Daoy (cell line): ENCODE data around the gene FBXL5. TPM values are rescaled to one million over a fixed set of nuclear protein-coding genes. Genes with fewer than 3 reads are reported as not detected.
A peak's percentile ranks its signal among the peaks of the same experiment; 100 is the strongest.

ENCODE experiments used
- DNase-seq: peaks from one replicate; pipeline ENCODE4 v3.0.0-alpha.2; 2015; ENCODE audit warnings: low read depth
- total RNA-seq: library from RNA; depleted of rRNA; stranded (reverse); fragments of >200 nt; shearing (Covaris generic); gene quantifications from 2 replicates; pipeline ENCODE4 v1.2.3, GENCODE V29; 2014

Gene FBXL5
- total RNA-seq, 1 experiment from 2014 or later: 64.6 TPM

GRCh38 chr4:15677507-15677988 is 22.4 kb upstream of the FBXL5 start:
- DNase-seq: peak; percentile 69

- DNase-seq: no peak
Measured at GRCh38 chr4:15676899-15677298, 21.7 kb upstream of the FBXL5 start.

GRCh38 chr4:15676039-15676438 is 20.9 kb upstream of the FBXL5 start:
- no peak for DNase-seq

GRCh38 chr4:15675356-15675755 is 20.2 kb upstream of the FBXL5 start:
- no peak for DNase-seq

- DNase-seq: no peak
Measured at GRCh38 chr4:15674926-15675325, 19.8 kb upstream of the FBXL5 start.

GRCh38 chr4:15674046-15674445 is 18.9 kb upstream of the FBXL5 start:
- no peak for DNase-seq

GRCh38 chr4:15673337-15673736 is 18.2 kb upstream of the FBXL5 start:
- no peak for DNase-seq

- no peak for DNase-seq
Measured at GRCh38 chr4:15672101-15672500, 16.9 kb upstream of the FBXL5 start.

- no peak for DNase-seq
Measured at GRCh38 chr4:15670576-15670975, 15.4 kb upstream of the FBXL5 start.

GRCh38 chr4:15668566-15669435 is 13.6 kb upstream of the FBXL5 start:
- DNase-seq: no peak

- DNase-seq: no peak
Measured at GRCh38 chr4:15667006-15667405, 11.8 kb upstream of the FBXL5 start.

- peak; percentile 67 for DNase-seq
Measured at GRCh38 chr4:15665753-15666365, 10.7 kb upstream of the FBXL5 start.

- no peak for DNase-seq
Measured at GRCh38 chr4:15659768-15660570, 4.8 kb upstream of the FBXL5 start.

GRCh38 chr4:15658781-15659180 is 3.6 kb upstream of the FBXL5 start:
- no peak for DNase-seq

- DNase-seq: no peak
Measured at GRCh38 chr4:15658136-15658770, 3.1 kb upstream of the FBXL5 start.

GRCh38 chr4:15657366-15657765 is 2.2 kb upstream of the FBXL5 start:
- no peak for DNase-seq

GRCh38 chr4:15656038-15656470 is 897 bp upstream of the FBXL5 start:
- DNase-seq: peak; percentile 57

GRCh38 chr4:15654593-15655222 is 449 bp downstream of the FBXL5 start:
- DNase-seq: peak; percentile 48

- peak; percentile 68 for DNase-seq
Measured at GRCh38 chr4:15653864-15654592, 1.1 kb downstream of the FBXL5 start.

- no peak for DNase-seq
Measured at GRCh38 chr4:15653420-15653819, 1.7 kb downstream of the FBXL5 start.

GRCh38 chr4:15652841-15653240 is 2.3 kb downstream of the FBXL5 start:
- DNase-seq: no peak
